Stimulated activated CD4-positive, alpha-beta T cell treated with anti-CD3 and anti-CD28 coated beads, Interleukin-12 subunit alpha, Interleukin-12 subunit beta, amount 100 ng/mL, for 4 hours (primary cell): Measurements from ENCODE around the gene SDHA.
"Not testable (repeated sequence)": the region's sequence is repeated elsewhere in the genome, so short reads cannot be mapped to it uniquely, and the experiment has no call there.

ENCODE experiments used
- DNase-seq: peaks from one replicate; pipeline ENCODE4 v3.0.0-alpha.2; 2020

SDHA gene

GRCh38 chr5:186091-187041 is 31.8 kb upstream of the SDHA start:
- DNase-seq, result no peak

- DNase-seq, result no peak
Observed at GRCh38 chr5:187042-187431, 31.1 kb upstream of the SDHA start.

GRCh38 chr5:187617-188451 is 30.3 kb upstream of the SDHA start:
- no peak for DNase-seq

GRCh38 chr5:188488-189481 is 29.3 kb upstream of the SDHA start:
- peak; percentile 86 for DNase-seq

- DNase-seq, result no peak
Observed at GRCh38 chr5:189486-189885, 28.6 kb upstream of the SDHA start.

GRCh38 chr5:189976-190365 is 28.1 kb upstream of the SDHA start:
- DNase-seq, result no peak

- no peak for DNase-seq
Observed at GRCh38 chr5:190366-191035, 27.6 kb upstream of the SDHA start.

GRCh38 chr5:191036-191948 is 26.8 kb upstream of the SDHA start, which contains the start of gene LRRC14B:
TSS of gene LRRC14B (plus strand) at chr5:191495. CDS start at chr5:191539, 44 bp downstream.
- DNase-seq, result peak; percentile 19

GRCh38 chr5:191949-192690 is 26.0 kb upstream of the SDHA start:
- DNase-seq, result no peak

GRCh38 chr5:192691-192969 is 25.5 kb upstream of the SDHA start:
- no peak for DNase-seq

- DNase-seq, result no peak
Observed at GRCh38 chr5:192970-193831, 24.9 kb upstream of the SDHA start.

- DNase-seq, result no peak
Observed at GRCh38 chr5:194102-194501, 24.0 kb upstream of the SDHA start.

GRCh38 chr5:194603-195209 is 23.4 kb upstream of the SDHA start:
- DNase-seq, result no peak

GRCh38 chr5:195401-196160 is 22.5 kb upstream of the SDHA start:
- no peak for DNase-seq

GRCh38 chr5:196350-196749 is 21.8 kb upstream of the SDHA start:
- DNase-seq, result no peak

GRCh38 chr5:197031-197430 is 21.1 kb upstream of the SDHA start:
- not testable (repeated sequence) for DNase-seq

GRCh38 chr5:197892-198489 is 20.1 kb upstream of the SDHA start:
- no peak for DNase-seq
